Endothelial cell of umbilical vein (primary cell): ENCODE data around the gene SLC6A7. TPM values are rescaled to one million over a fixed set of nuclear protein-coding genes. Genes with fewer than 3 reads are reported as not detected.

Experiments
- BruUV-seq: library from RNA; stranded (reverse); fragments of 400-500 nt; replicated peaks from 2 replicates; lab custom pipeline; 2021; lab: Mats Ljungman, UMichigan
- CTCF ChIA-PET: fragments of 300-600, 350-600 bp; sonication (Branson Sonifier 250); formaldehyde crosslinking; loops from one replicate; lab custom pipeline; 2021; ENCODE audit warnings: antibody characterized with exemption, inconsistent platforms; lab: Charles Lee
- POLR2A ChIA-PET: fragments of 300-600, 350-600 bp; sonication (Branson Sonifier 250); formaldehyde crosslinking; loops from one replicate; lab custom pipeline; 2021; ENCODE audit warnings: antibody characterized with exemption, inconsistent platforms; lab: Charles Lee
- DNase-seq: peaks from one replicate; pipeline ENCODE4 v3.0.0-alpha.2; 2011; ENCODE audit warnings: low read depth, low spot score
- FAIRE-seq: peaks from 2 replicates; lab custom pipeline; 2011; peaks lifted over from hg19 to GRCh38; lab: Jason Lieb, UNC
- H2AFZ ChIP-seq: 2 replicates; pipeline ENCODE4 v1.6.0; 2012; ENCODE audit warnings: low read depth, low read length, control low read depth, inconsistent platforms
- H3K27ac ChIP-seq: 2 replicates; pipeline ENCODE4 v1.5.1; 2011; ENCODE audit warnings: low read depth, mild to moderate bottlenecking, control low read depth, low read length, moderate library complexity; ENCODE audit not compliant: insufficient read depth
- H3K27me3 ChIP-seq, 2 experiments: 2 replicates each; pipeline versions ENCODE4 v1.6.0 to v1.6.1; 2011; ENCODE audit warnings: low read length in 2 of 2, mixed read lengths in 1 of 2; ENCODE audit not compliant: control insufficient read depth in 2 of 2, insufficient read depth in 2 of 2
- H3K36me3 ChIP-seq, 2 experiments: 2 replicates in 1 of 2; 3 replicates in 1 of 2; pipeline ENCODE4 v1.5.1; 2011; ENCODE audit warnings: low read length in 2 of 2, mild to moderate bottlenecking in 1 of 2, moderate library complexity in 1 of 2; ENCODE audit not compliant: control insufficient read depth in 2 of 2, insufficient read depth in 2 of 2; ENCODE audit errors: extremely low read depth in 1 of 2
- H3K4me1 ChIP-seq: 3 replicates; pipeline ENCODE4 v1.5.1; 2011; ENCODE audit warnings: mild to moderate bottlenecking, low read length; ENCODE audit not compliant: control insufficient read depth, insufficient read depth; ENCODE audit errors: extremely low read depth
- H3K4me2 ChIP-seq: 2 replicates; pipeline ENCODE4 v1.6.1; 2011; ENCODE audit warnings: low read length, control low read depth, mixed read lengths; ENCODE audit not compliant: insufficient read depth
- H3K4me3 ChIP-seq, 3 experiments: fragments of 200-600 bp in 1 of 3; sonication (generic), shearing (Covaris generic) in 1 of 3; replicated peaks in 1 of 3; 2 replicates each; pipeline ENCODE4 v1.5.1; 2011 to 2016; ENCODE audit warnings: control low read depth in 3 of 3, low read length in 3 of 3, mild to moderate bottlenecking in 2 of 3, inconsistent platforms in 1 of 3, low read depth in 1 of 3, moderate library complexity in 1 of 3; ENCODE audit not compliant: insufficient read depth in 1 of 3
- H3K79me2 ChIP-seq: 2 replicates; pipeline ENCODE4 v1.6.0; 2012; ENCODE audit warnings: low read length, inconsistent platforms; ENCODE audit not compliant: control insufficient read depth, insufficient read depth
- H3K9ac ChIP-seq: replicated peaks from 2 replicates; pipeline ENCODE3; 2011; ENCODE audit warnings: low read length, control low read depth; ENCODE audit not compliant: insufficient read depth; ENCODE audit errors: extremely low read depth
- H3K9me1 ChIP-seq: replicated peaks from 3 replicates; pipeline ENCODE4 v1.6.0; 2011; ENCODE audit warnings: mild to moderate bottlenecking, low read length; ENCODE audit not compliant: control insufficient read depth, insufficient read depth; ENCODE audit errors: extremely low read depth
- H3K9me3 ChIP-seq: replicated peaks from 2 replicates; pipeline ENCODE4 v1.5.1; 2012; ENCODE audit warnings: low read length, inconsistent platforms; ENCODE audit not compliant: control insufficient read depth, insufficient read depth
- H4K20me1 ChIP-seq: replicated peaks from 2 replicates; pipeline ENCODE3; 2011; ENCODE audit warnings: mild to moderate bottlenecking, low read length; ENCODE audit not compliant: control insufficient read depth, insufficient read depth; ENCODE audit errors: extremely low read depth
- EZH2 ChIP-seq: IDR thresholded peaks from 2 replicates; pipeline ENCODE4 v1.6.1; 2012; ENCODE audit warnings: borderline replicate concordance, low read depth, mild to moderate bottlenecking, moderate library complexity, low read length, inconsistent platforms; ENCODE audit not compliant: severe bottlenecking
- FOS ChIP-seq: IDR thresholded peaks from 2 replicates; pipeline ENCODE4 v1.6.1; 2011; ENCODE audit warnings: mild to moderate bottlenecking, low read length, moderate library complexity, borderline replicate concordance; ENCODE audit not compliant: insufficient read depth
- GATA2 ChIP-seq: IDR thresholded peaks from 2 replicates; pipeline ENCODE4 v1.7.0; 2011; ENCODE audit warnings: low read depth, mild to moderate bottlenecking, moderate library complexity, mixed read lengths, low read length; ENCODE audit not compliant: insufficient read length, insufficient read depth
- JUN ChIP-seq: IDR thresholded peaks from 2 replicates; pipeline ENCODE4 v1.6.1; 2011; ENCODE audit warnings: borderline replicate concordance, low read depth; ENCODE audit not compliant: insufficient read length, insufficient read depth
- MYC ChIP-seq: IDR thresholded peaks from one replicate; pipeline ENCODE4 v1.6.1; 2011; ENCODE audit warnings: mild to moderate bottlenecking, low read depth, low read length
- POLR2A ChIP-seq: IDR thresholded peaks from 2 replicates; pipeline ENCODE4 v1.6.1; 2012; ENCODE audit warnings: low read depth, mild to moderate bottlenecking, control low read depth, low read length
- POLR2AphosphoS5 ChIP-seq: IDR thresholded peaks from 2 replicates; pipeline ENCODE4 v1.6.1; 2012; ENCODE audit warnings: low read depth, mild to moderate bottlenecking, control low read depth, low read length, moderate library complexity; ENCODE audit not compliant: insufficient read depth
- dilution Hi-C: fragments of 300-500 bp; cut with MboI; formaldehyde crosslinking; loops from one replicate; pipeline ENCODE4 v1.15.0; 2019; ENCODE audit warnings: low sequenced_read_pairs; ENCODE audit not compliant: extremely low pct_ligation_motif_present
- intact Hi-C: fragments of 100-400 bp; cut with micrococcal nuclease; formaldehyde crosslinking; loops from one replicate; pipeline ENCODE4 v1.10.0; 2022
- polyA plus RNA-seq, 4 experiments: library from polyadenylated mRNA; depleted of rRNA in 3 of 4; stranded (reverse) in 3 of 4; unstranded in 1 of 4; fragments of >200 nt; gene quantifications; 2 replicates each; pipeline versions ENCODE4 v1.2.1 to v1.2.3, GENCODE V29; 2011 to 2012; ENCODE audit warnings: missing spikeins in 1 of 4
- total RNA-seq: library from RNA; stranded (reverse); gene quantifications from 2 replicates; pipeline ENCODE4 v1.2.3, GENCODE V29; 2021
- TF ChIP-seq, protein P1 (sequence below): IDR thresholded peaks from 2 replicates; pipeline ENCODE4 v1.6.1; 2011; ENCODE audit not compliant: insufficient read depth, insufficient read length
- TF ChIP-seq, protein P2 (sequence below), 2 donors: IDR thresholded peaks; 1 replicate in 1 of 2; 2 replicates in 1 of 2; pipeline ENCODE4 v1.5.1; 2011; ENCODE audit warnings: low read length in 2 of 2, mild to moderate bottlenecking in 2 of 2, moderate library complexity in 2 of 2, control low read depth in 1 of 2, inconsistent platforms in 1 of 2, low read depth in 1 of 2; ENCODE audit not compliant: insufficient read depth in 1 of 2; ENCODE audit errors: extremely low read depth in 1 of 2

Gene SLC6A7
- total and polyA plus RNA-seq, 2 donors (not counting 3 experiments of a cell fraction or from before 2014, with no cell fraction given): not detected

DNA sequence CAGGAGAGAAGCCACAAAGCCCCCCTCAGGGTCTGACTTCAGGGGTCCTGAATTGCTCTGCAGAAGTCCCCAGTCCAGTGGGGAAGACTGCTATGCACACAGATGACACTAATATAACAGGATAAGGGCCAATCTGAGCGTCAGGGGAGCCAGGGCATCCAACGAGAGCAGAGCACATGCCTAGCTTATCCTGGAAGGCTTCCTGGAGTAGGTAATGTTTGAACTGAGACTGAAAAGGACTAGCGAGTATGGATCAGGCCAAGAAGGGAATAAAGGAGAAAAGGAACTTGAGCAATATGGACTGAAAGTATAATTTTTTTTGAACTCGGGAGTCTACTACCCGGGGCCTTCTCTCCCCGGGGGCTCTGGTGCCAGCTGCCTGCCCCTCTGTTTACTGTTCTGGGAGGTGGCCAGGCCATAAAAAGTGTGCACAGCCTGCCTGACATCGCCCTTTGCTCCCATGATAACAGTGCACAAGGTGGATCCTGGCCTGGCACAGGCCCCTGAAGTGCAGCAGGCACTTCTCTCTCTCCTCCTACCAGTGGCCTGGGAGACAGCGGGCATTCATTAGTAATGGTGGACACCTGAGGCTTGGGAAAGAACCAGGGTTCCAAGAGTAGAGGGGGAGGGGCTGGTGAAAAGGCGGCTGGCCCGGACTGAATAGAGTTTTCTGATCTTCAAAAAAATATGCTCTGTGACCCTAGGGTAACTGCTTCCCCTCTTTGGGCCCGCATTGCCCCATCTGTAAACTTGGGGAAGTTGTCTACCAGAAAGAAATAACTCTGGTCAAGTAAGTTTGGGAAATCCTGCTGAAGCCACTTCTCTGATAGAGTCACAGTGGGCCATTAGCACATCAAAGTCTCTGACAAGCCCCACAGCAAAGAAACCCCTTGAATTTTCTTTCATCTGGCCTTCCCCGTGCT is 4.6 kb upstream of the SLC6A7 start:
- H2AFZ ChIP-seq: no peak overlapping the region
- dilution Hi-C loops (no loop called here), intact Hi-C loops (no loop called here)
- no peak overlapping the region for H3K4me2 ChIP-seq
- no peaks in the 10 kb centered on the region for H3K9me1 ChIP-seq
- no peak overlapping the region for H3K4me3 ChIP-seq
- ChIA-PET POLR2A (no interaction called here), CTCF (interaction anchor here (3.1 kb wide), 1 partner anchor 10 kb away, joined by 10 read pairs; no protein-coding TSS in a partner anchor)
- no peaks in the 10 kb centered on the region for H3K36me3 ChIP-seq
- FAIRE-seq: no peak
- H4K20me1 ChIP-seq: no peaks in the 10 kb centered on the region
- H3K27ac ChIP-seq: no peak overlapping the region
- peaks cover 27 to 41% of the 10 kb centered on the region in 2 experiments for H3K27me3 ChIP-seq
- no peak overlapping the region for H3K9ac ChIP-seq
- TF ChIP-seq JUN: no peak
- no peak for TF ChIP-seq POLR2A
- TF ChIP-seq GATA2: no peak
- TF ChIP-seq POLR2AphosphoS5: no peak
- no peak for TF ChIP-seq EZH2
- TF ChIP-seq, protein P1, sequence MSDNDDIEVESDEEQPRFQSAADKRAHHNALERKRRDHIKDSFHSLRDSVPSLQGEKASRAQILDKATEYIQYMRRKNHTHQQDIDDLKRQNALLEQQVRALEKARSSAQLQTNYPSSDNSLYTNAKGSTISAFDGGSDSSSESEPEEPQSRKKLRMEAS: no peak
- no peak for TF ChIP-seq FOS
- TF ChIP-seq, protein P2, sequence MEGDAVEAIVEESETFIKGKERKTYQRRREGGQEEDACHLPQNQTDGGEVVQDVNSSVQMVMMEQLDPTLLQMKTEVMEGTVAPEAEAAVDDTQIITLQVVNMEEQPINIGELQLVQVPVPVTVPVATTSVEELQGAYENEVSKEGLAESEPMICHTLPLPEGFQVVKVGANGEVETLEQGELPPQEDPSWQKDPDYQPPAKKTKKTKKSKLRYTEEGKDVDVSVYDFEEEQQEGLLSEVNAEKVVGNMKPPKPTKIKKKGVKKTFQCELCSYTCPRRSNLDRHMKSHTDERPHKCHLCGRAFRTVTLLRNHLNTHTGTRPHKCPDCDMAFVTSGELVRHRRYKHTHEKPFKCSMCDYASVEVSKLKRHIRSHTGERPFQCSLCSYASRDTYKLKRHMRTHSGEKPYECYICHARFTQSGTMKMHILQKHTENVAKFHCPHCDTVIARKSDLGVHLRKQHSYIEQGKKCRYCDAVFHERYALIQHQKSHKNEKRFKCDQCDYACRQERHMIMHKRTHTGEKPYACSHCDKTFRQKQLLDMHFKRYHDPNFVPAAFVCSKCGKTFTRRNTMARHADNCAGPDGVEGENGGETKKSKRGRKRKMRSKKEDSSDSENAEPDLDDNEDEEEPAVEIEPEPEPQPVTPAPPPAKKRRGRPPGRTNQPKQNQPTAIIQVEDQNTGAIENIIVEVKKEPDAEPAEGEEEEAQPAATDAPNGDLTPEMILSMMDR (IDR thresholded peaks at IDR 0.05; ENCODE audit: extremely low read depth in 1 of 2, insufficient read depth in 1 of 2, low read depth in 1 of 2, low read length in 2 of 2): no peak
- no peak for TF ChIP-seq MYC
- no peak for DNase-seq
- BruUV-seq: no TSS peak
- H3K9me3 ChIP-seq: no peaks in the 10 kb centered on the region
- no peaks in the 10 kb centered on the region for H3K79me2 ChIP-seq
- H3K4me1 ChIP-seq: no peaks in the 10 kb centered on the region
